HG03103 (cell line): ENCODE measurements around the gene MPPED2.

ENCODE experiments used
- ATAC-seq: cut with Tn5 transposase; IDR thresholded peaks from one replicate; pipeline ENCODE4 v1.9.1; 2021; ENCODE audit warnings: low read depth; ENCODE audit not compliant: unreplicated experiment

The MPPED2 gene

DNA sequence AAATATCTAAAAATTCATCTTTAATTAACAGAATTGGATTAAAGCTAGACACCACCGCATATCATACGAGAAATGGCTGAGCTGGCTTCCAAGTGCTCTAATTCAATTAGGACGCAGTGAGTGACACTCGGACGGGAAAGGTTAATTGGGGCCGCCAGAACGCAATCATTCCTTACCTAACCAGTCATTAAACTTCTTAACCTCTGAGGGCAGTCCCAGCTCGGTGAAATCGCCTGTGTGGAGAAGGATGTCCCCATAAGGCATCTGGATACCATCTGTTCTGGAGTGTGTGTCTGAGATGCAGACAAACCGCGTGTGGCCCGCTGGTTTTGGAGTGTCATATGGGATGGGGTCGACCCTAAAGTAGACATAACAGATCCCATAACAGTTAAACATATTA lies 50.3 kb downstream of the MPPED2 start:
- ATAC-seq = no peak

- ATAC-seq = no peak
Measured at GRCh38 chr11:30533445-30533947, 52.7 kb downstream of the MPPED2 start.

- ATAC-seq = no peak
Measured at GRCh38 chr11:30527566-30527965, 58.6 kb downstream of the MPPED2 start.

DNA sequence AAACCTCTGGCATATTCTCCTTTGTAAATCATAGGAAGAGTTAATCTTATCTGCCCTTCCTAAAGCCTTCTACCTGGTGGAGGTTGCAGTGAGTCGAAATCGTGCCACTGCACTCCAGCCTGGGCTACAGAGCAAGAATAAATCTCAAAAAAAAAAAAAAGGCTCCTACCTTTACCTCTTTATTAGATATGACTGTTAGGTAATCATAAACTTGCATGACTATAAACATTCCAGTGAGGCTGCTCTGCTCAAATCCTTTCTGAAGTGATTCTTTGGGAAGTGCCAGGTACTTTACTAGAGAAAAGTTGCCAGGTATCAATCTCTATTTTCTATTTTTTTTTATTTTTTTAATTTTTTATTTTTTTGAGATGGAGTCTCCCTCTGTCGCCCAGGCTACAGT lies 59.6 kb downstream of the MPPED2 start:
- ATAC-seq = no peak

DNA sequence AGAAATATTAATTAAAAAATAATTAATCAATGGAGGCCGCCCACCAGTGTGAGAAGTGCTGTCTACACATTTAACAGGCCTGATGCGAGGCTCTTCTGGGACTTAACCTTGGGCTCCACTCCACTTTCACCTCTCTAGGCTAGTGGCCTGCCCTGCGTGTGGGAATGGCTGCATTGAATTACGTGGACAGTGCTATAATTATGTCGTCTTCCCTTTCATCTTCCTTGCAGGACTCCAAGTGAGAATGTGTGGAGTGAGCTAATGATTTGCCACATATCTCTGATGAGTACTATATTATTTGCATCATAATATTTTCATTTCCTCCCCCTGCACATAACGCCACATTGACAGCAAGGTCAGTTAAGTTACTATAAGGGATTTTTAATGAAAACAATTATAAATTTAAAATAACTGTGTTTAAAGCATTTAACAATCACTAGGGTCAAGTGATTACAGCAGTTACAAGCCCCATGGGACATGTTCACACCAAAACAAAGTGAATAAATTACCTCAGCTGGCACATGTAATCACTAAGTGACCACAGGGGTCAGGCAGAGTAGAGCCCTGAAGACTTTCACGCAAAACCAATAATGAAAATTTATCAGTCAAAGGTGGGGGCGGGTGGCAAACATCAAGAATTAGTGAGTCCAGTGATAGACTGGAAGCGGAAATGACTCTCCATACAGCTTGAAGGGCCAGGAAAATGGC lies 63.5 kb downstream of the MPPED2 start:
- ATAC-seq = no peak

- ATAC-seq = no peak
Measured at GRCh38 chr11:30521297-30522071, 64.7 kb downstream of the MPPED2 start.

DNA sequence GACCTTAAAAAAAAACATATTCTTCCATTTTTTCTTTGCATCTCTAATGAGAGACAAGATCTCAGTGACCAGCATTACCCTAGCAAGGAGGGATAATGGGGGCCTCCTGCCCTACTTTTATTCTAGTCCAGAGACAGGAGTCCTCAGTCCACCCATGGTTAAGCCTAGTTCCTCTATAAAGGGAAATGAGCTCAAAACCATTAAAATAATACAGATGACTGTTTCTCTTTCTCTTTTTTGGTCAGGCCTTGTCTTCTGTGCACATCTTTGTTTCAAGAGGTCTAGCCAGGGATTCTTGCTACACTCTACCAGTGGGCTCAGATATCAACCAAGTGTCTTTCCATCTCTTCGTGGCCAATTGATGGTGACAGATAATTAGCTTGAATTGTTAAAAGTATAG lies 73.1 kb downstream of the MPPED2 start:
- ATAC-seq = no peak

- ATAC-seq = no peak
Measured at GRCh38 chr11:30511408-30511807, 74.7 kb downstream of the MPPED2 start.

DNA sequence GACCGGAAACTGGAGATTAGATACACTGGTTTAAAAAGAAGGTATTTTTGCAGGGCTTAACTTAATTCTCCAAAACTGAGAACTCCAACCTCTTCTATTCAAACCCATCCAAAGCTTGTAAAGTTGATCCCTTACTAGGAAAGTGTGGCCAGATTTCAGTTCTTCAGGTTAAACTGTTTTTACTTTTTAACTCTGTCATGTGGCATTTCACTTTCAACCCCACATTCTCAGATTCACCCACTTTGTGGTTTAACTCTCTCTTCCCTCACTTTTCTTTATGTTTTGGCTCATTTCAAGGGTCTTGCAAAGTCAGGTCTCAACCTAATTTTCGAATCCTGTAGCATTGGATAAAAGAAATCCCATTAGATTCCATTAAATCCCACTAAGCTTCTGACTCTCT lies 75.4 kb downstream of the MPPED2 start:
- no peak for ATAC-seq

DNA sequence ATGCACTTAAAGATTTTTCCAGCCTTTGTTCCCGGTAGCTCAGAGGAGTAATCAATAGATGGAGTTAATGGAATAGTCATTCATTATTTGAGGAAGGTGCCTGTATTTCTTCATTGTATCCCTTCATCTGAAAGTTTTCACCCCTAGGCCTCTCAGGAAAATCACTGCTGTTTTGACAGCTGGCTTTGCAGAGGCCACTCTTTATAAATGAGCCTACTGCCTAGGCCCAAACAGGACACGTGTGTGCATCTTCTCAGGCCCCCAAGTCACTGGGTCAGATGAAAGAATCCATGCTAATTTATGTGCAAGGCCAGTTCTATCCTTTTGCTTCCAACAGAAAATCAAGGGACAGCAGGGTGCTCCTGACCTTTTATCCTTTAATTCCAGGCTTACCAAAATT lies 76.8 kb downstream of the MPPED2 start:
- ATAC-seq = no peak

DNA sequence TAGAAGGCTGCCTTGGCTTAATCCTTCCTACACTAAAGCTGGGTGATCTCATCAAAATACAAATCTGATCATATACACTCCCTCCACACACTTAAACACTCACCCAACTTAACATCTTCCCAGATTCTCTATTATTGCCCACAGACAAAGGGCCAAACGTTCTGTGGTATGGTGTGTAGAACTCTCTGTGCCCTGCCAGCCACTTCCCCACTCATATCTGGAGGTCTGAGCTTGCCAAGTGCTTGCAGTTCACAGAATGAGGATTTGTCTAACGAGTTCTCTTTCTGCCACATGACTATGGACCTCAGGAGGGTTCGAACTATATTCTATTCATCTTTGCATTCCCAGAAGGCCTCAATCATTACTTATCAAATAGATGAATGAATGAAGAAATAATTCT lies 77.6 kb downstream of the MPPED2 start:
- no peak for ATAC-seq

DNA sequence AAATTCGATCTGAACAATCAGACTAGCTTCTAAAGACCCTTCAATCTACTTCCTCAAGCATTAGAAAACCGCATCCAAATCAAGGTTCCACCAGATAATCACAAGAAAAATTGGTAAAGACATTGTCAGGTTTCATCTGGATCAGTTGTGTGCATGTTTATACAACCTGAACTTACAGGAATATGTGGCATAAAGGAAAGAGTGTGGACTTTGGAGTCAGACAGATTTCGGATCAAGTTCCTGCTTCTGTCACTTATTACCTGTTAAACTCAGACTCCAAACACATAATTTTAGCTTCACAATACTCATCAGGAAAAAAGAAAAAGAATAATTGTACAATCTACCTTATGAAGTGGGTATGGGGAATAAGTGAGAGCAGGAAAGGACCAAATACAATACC lies 80.5 kb downstream of the MPPED2 start:
- no peak for ATAC-seq

GRCh38 chr11:30504468-30504867 lies 81.7 kb downstream of the MPPED2 start:
- ATAC-seq = no peak

- ATAC-seq = no peak
Measured at GRCh38 chr11:30503156-30503555, 83.0 kb downstream of the MPPED2 start.

DNA sequence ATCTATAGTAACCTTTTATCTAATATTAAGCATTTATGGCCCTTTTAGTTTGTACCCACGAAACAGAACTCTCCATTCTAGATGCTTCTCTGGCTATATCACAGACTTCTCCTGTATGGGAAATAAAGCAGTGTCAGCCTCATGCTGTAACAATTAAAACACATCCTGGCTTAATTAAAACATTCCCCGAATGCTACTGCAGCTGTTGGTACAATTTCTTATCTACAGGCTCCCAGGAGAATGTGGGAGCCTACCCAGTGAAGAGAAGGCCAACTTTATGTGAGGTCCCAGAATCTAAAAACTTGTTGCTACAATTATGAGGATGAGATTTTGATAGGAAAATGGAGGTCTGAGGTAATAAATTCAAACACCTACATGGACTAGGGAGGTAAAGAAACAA lies 83.8 kb downstream of the MPPED2 start:
- no peak for ATAC-seq

DNA sequence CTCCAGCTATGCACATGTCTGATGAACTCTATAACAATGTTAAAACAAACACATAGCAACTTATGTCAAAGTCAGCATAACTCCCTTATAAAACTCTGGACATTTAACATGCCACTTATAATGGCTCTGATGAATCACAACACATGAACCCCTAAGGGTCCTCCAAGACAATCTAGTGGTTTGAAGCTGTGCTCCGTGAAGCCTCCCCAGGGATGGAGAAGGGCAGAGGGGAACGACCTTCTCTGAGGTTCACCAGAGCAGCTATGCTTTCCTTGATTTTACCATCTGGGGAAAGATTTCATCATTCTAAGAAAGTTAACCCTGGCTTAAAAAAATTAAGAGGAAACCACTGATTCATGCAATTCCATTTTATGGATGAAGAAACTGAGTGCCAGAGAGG lies 84.4 kb downstream of the MPPED2 start:
- ATAC-seq = no peak

- ATAC-seq = no peak
Measured at GRCh38 chr11:30499940-30500339, 86.2 kb downstream of the MPPED2 start.

DNA sequence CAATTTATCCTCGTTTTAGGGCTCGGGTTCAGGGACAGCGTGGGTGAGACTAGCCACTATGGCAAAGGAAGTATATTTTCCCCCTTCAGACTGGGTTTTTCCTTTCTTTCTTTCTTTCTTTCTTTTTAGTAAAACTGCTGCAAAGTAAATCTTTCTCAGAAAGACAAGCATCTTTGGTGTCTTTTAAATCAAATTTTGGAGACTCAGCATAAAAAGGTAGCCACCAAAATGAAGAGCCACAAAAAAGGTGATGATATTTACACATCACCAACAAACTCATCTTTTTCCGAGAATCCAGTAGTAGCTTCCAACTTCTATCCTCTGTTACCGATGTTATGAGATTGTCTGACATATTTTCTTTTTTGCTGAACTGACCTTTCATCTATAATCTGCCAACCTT lies 88.6 kb downstream of the MPPED2 start:
- ATAC-seq = no peak

GRCh38 chr11:30496935-30497334 lies 89.2 kb downstream of the MPPED2 start:
- no peak for ATAC-seq

DNA sequence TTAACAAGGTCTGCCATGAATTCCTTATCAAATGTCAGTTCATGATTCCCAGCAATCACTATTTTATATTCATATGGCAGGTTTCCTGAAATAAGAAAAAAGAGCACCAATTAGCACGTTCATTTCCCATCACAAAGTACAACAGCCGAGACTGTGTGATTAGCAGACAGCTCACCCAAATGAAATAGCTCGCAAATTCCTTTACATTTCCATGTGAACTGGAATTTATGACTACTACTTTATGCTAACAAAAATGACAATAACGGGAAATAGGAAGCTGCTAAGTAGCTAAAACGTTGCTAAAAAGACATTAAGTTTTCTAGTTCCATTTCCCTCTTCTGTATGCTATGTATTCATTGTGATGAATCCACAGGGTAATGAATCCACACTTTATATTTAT lies 90.7 kb downstream of the MPPED2 start:
- ATAC-seq = no peak

DNA sequence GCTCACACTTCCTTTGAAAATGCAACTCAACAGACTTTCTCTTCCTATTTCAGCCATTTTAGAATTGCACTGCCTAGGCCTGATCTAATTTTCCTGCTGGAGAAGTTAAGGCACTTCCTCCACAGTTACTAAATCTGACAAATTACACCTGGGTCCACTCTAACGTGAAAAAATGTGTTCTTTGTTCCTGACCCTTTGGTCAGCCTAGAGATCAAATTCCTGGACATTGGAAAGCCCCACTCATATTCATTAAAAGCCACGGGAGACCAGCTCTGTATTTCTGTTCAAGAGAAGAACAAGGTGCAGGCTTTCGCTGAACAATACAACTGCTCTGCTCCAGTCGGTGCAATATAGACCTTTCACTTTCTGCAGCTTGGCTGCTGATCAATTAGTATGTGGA lies 96.6 kb downstream of the MPPED2 start:
- ATAC-seq = no peak

GRCh38 chr11:30489076-30489475 lies 97.1 kb downstream of the MPPED2 start:
- no peak for ATAC-seq
